Stimulated activated CD4-positive, alpha-beta T cell treated with anti-CD3 and anti-CD28 coated beads, TNF-alpha, amount 100 ng/mL, for 24 hours (primary cell): ENCODE data around the gene DSTN.
"Not testable (repeated sequence)": the region's sequence is repeated elsewhere in the genome, so short reads cannot be mapped to it uniquely, and the experiment has no call there.

Experiments
- DNase-seq, 3 experiments: peaks; one replicate each; pipeline ENCODE4 v3.0.0-alpha.2; 2020; ENCODE audit warnings: low read depth in 3 of 3

DSTN gene

DNA sequence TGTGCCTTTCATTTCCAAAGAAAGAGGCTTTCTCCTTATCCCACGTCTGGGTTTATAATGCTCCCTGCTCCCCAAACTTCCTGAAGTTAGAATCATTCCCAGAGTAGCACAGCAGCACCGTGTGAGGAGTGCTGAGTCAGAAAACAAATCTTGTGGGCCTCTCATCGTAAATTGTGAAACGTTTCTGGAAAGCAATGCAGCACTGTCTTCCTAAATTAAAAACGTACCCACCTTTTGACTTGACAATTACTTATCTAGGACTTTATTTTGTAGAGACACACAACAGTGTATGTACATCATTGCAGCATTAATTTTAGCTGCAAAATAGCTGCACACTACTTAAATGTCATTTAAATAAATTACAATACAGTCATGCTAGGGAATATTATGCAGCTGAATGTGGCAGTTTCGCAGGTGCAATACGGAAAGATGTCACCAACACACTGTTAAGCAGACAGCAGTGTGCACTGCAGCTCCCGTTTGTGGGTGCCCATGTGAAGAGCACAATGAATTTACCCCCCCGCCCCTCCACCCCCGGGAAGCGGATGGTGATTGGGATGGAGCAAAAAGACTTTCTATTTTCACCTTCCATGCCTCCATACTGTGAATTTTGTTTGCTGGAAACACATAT is 81.4 kb downstream of the DSTN start:
- DNase-seq = no peak

- DNase-seq = no peak
Observed at GRCh38 chr20:17651760-17652388, 82.0 kb downstream of the DSTN start.

- DNase-seq = no peak
Observed at GRCh38 chr20:17652411-17652810, 82.5 kb downstream of the DSTN start.

GRCh38 chr20:17653835-17654648 is 84.2 kb downstream of the DSTN start:
- DNase-seq = no peak

DNA sequence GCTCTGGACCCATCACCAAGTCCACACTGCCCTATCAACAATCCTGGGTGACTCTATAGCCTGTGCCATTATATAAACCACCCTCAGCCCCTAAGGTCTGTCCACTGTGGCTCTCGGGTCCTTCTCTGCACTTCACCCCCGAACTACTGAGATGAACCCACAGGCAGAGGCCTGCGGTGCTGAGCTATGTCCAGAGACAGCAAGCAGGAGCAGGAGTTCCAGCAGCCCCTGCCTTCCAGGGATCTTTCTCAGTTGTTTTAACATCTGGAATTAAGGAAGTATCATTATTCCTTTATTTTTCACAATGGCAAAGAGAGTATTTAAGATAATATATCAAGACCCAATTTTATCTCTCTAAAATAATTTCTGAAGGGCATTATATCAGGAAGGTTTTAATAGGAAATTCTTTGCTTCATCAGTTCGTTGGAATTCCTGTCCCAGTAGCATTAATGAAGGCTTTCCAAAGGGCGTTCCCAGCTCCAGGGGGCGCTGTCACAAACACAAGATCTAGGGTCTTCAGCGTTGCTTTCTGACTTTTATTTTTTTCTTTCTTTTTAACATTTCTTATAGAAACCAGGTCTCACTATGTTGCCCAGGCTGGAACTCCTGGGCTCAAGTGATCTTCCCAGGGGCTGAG is 84.9 kb downstream of the DSTN start:
- no peak for DNase-seq

- no peak for DNase-seq
Observed at GRCh38 chr20:17655286-17655651, 85.4 kb downstream of the DSTN start.

DNA sequence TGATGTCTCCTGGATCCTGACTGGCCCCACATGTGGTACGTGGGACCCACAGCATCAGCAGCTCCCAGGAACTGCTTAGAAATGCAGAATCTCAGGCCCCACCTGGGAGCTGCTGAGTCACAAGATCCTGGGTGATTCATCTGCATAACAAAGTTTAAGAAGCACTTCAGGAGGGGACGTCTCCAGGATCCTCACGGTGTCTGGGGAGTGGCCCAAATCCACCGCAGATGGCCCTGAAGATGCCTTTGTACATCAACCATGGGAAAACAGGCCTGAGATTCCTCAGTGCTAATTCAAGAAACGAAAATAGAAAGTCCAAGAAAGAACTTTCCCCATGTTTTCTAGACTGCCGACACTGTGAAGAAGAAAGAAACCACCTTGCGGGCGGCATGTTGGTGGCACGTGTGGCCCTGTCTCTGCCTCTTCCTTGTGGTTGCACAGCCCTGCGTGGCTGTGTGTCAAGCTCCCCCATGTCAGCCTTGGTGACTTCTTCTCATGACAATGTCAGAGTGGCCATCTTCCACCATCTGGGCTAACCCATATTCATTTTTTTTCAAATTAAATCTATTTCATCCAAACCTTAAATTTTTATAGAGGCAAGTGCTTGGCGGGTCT is 86.1 kb downstream of the DSTN start:
- no peak for DNase-seq

GRCh38 chr20:17657079-17657825 is 87.4 kb downstream of the DSTN start:
- no peak for DNase-seq

DNA sequence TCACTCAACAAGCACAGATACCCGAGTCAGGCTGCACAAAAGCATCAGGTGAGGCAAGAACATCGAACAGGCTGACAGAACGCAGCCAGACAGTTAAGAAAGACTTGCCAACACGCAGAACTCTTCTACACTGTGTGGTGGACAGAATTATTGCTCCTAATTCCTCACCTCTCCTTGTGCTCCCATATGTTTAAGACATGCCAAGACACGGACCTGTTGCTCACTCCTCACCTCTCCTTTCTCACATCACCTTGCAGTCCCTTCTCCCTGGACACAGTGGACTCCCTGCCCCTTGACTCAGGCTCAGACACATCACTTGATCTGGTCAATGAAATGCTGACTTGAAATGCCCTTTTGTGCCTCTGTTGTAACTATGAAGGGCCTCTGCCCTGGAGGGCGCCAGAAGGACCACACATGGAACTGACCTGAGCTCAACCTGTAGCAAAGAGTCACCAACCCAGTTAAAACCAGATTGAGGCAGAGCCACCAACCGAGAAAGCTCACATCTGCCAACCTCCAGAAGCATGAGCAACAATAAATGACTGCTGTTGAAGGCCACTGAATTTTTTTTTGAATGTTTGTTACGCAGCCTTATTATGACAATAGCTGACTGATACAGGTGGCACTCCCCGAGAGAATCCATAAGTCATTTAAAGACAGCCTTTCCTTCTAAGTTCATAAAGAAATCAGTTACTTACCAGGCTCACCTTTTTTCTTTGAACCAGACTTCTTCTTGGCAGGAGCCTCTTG is 88.2 kb downstream of the DSTN start:
- no peak for DNase-seq

DNA sequence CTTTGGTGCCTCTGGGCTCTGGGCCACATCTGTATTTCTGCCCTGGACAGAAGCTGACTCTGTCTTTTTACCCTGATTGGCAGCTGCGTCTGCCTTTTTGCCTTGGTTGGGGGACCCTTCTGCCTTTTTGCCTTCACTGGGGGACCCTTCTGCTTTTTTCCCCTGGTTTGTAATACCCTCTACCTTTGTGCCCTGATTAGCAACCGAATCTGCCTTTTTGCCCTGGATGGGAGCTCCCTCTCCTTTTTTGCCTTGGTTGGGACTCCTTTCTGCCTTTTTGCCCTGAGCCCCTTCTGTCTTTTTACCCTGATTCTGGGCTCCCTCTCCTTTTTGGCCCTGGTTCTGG is 88.7 kb downstream of the DSTN start:
- no peak for DNase-seq

DNA sequence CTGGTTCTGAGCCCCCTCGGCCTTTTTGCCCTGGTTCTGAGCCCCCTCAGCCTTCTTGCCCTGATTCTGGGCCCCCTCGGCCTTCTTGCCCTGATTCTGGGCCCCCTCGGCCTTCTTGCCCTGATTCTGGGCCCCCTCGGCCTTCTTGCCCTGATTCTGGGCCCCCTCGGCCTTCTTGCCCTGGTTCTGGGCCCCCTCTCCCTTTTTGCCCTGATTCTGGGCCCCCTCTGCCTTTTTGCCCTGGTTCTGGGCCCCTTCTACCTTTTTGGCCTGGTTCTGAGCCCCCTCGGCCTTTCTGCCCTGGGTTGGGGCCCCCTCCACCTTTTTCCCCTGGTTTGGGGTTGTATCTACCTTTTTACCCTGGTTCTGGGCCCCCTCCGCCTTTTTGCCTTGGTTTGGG is 89.5 kb downstream of the DSTN start:
- not testable (repeated sequence) for DNase-seq
